ENCODE results near the gene TNFRSF1A.

DNA sequence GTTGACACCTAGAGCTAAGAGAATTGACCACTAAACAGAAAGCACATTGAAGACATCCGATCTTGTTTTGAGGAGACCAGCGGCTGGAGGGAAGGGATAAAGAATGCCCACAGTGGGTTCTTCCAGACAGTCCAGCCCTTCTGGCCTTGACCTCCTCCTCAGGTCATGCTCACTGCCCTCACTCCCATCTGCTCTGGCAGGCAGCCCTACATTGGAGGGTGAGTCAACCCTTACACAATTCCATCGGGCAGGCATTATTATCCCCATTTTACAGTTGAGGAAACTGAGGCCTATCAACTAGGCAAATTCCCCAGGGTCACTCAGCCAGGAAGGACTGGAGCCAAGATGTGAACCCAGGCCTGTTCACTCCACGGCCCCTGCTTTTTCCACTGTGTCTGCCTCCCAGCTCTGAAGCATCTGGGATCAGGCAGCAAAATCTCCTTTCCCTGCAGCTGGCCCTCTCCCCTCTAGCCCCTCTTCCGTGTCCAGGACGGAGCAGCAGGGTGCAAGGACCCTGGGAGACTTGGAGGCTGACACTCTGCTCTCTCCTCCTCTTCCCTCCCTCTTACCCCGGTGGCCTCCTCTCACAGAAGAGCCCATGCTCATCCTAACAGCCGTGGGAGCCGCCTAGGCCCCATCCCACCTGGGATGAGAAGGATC lies 28.2 kb upstream of the TNFRSF1A start:
- TF ChIP-seq, protein P1, sequence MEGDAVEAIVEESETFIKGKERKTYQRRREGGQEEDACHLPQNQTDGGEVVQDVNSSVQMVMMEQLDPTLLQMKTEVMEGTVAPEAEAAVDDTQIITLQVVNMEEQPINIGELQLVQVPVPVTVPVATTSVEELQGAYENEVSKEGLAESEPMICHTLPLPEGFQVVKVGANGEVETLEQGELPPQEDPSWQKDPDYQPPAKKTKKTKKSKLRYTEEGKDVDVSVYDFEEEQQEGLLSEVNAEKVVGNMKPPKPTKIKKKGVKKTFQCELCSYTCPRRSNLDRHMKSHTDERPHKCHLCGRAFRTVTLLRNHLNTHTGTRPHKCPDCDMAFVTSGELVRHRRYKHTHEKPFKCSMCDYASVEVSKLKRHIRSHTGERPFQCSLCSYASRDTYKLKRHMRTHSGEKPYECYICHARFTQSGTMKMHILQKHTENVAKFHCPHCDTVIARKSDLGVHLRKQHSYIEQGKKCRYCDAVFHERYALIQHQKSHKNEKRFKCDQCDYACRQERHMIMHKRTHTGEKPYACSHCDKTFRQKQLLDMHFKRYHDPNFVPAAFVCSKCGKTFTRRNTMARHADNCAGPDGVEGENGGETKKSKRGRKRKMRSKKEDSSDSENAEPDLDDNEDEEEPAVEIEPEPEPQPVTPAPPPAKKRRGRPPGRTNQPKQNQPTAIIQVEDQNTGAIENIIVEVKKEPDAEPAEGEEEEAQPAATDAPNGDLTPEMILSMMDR (IDR thresholded peaks at IDR 0.05): no peak
- no peak for TF ChIP-seq POLR2AphosphoS5 (IDR thresholded peaks at IDR 0.05; ENCODE audit: low read depth, low read length)
